IMR-90 (cell line): ENCODE measurements around the gene HACD2. TPM values are rescaled to one million over a fixed set of nuclear protein-coding genes. Genes with fewer than 3 reads are reported as not detected.
A peak's percentile ranks its signal among the peaks of the same experiment; 100 is the strongest.

Experiments
- ATAC-seq: fragments of 200-7000 bp; cut with Tn5 transposase; 2 replicates; pipeline ENCODE4 v1.9.1; 2020; ENCODE audit warnings: low read depth, mild to moderate bottlenecking, moderate library complexity
- BruUV-seq: library from RNA; stranded (reverse); fragments of 400-500 nt; replicated peaks from 2 replicates; lab custom pipeline; 2021; lab: Mats Ljungman, UMichigan
- CTCF ChIA-PET: fragments of 300-600 bp; formaldehyde crosslinking; extraction: SDS; loops from one replicate; lab custom pipeline; 2021; ENCODE audit warnings: antibody characterized with exemption; lab: Yijun Ruan, JAX
- POLR2A ChIA-PET: fragments of 300-600 bp; sonication (Branson Sonifier 250); formaldehyde crosslinking; loops from one replicate; lab custom pipeline; 2022; ENCODE audit warnings: antibody characterized with exemption; ENCODE audit not compliant: unreplicated experiment; lab: Charles Lee
- DNase-seq: peaks from one replicate; pipeline ENCODE4 v3.0.0; 2013
- H2AFZ ChIP-seq: replicated peaks from 2 replicates; pipeline ENCODE3; 2013; ENCODE audit warnings: low read length, mild to moderate bottlenecking; ENCODE audit not compliant: poor library complexity
- H2AK5ac ChIP-seq: 2 replicates; pipeline ENCODE4 v1.6.1; 2013; ENCODE audit warnings: low read depth, low read length, inconsistent platforms
- H2AK9ac ChIP-seq: replicated peaks from 2 replicates; pipeline ENCODE3; 2013; ENCODE audit warnings: mild to moderate bottlenecking, low read depth, low read length, moderate library complexity; ENCODE audit not compliant: poor library complexity
- H2BK120ac ChIP-seq: 2 replicates; pipeline ENCODE4 v1.6.1; 2013; ENCODE audit warnings: low read depth, low read length, inconsistent platforms
- H2BK15ac ChIP-seq: 3 replicates; pipeline ENCODE4 v1.6.1; 2013; ENCODE audit warnings: low read depth, low read length, inconsistent platforms
- H2BK20ac ChIP-seq: 2 replicates; pipeline ENCODE4 v1.6.1; 2013; ENCODE audit warnings: low read depth, mild to moderate bottlenecking, inconsistent platforms, low read length, moderate library complexity
- H2BK5ac ChIP-seq: 2 replicates; pipeline ENCODE4 v1.6.1; 2013; ENCODE audit warnings: mild to moderate bottlenecking, low read depth, low read length, inconsistent platforms; ENCODE audit not compliant: poor library complexity, severe bottlenecking
- H3K14ac ChIP-seq: replicated peaks from 2 replicates; pipeline ENCODE4 v1.6.1; 2013; ENCODE audit warnings: low read depth, low read length, inconsistent platforms
- H3K18ac ChIP-seq: 2 replicates; pipeline ENCODE4 v1.6.1; 2013; ENCODE audit warnings: low read depth, low read length, control low read depth
- H3K23ac ChIP-seq: 2 replicates; pipeline ENCODE4 v1.6.1; 2013; ENCODE audit warnings: low read depth, low read length, inconsistent platforms
- H3K27ac ChIP-seq: 2 replicates; pipeline ENCODE4 v1.5.1; 2013; ENCODE audit warnings: mild to moderate bottlenecking, control low read depth, low read length; ENCODE audit not compliant: insufficient read depth
- H3K27me3 ChIP-seq: 2 replicates; pipeline ENCODE4 v1.6.1; 2013; ENCODE audit warnings: low read length; ENCODE audit not compliant: control insufficient read depth, insufficient read depth
- H3K36me3 ChIP-seq: 2 replicates; pipeline ENCODE4 v1.6.1; 2013; ENCODE audit warnings: low read length, mixed read lengths; ENCODE audit not compliant: control insufficient read depth, insufficient read depth
- H3K4ac ChIP-seq: 2 replicates; pipeline ENCODE4 v1.6.1; 2013; ENCODE audit warnings: low read depth, low read length, inconsistent platforms
- H3K4me1 ChIP-seq: 2 replicates; pipeline ENCODE4 v1.6.1; 2013; ENCODE audit warnings: low read length, mixed read lengths; ENCODE audit not compliant: control insufficient read depth, insufficient read depth
- H3K4me2 ChIP-seq: 2 replicates; pipeline ENCODE4 v1.6.1; 2013; ENCODE audit warnings: low read depth, mild to moderate bottlenecking, control low read depth, low read length, moderate library complexity
- H3K4me3 ChIP-seq: 2 replicates; pipeline ENCODE4 v1.5.1; 2013; ENCODE audit warnings: low read depth, mild to moderate bottlenecking, control low read depth, low read length, moderate library complexity; ENCODE audit not compliant: insufficient read depth
- H3K56ac ChIP-seq: 2 replicates; pipeline ENCODE4 v1.6.1; 2013; ENCODE audit warnings: low read length, inconsistent platforms; ENCODE audit not compliant: insufficient read depth; ENCODE audit errors: extremely low read depth
- H3K79me1 ChIP-seq, 2 experiments: 2 replicates each; pipeline ENCODE4 v1.6.1; 2013; ENCODE audit warnings: low read length in 2 of 2, inconsistent platforms in 1 of 2, low read depth in 1 of 2
- H3K9ac ChIP-seq: 2 replicates; pipeline ENCODE4 v1.6.1; 2013; ENCODE audit warnings: low read depth, low read length, control low read depth
- H3K9me1 ChIP-seq: 2 replicates; pipeline ENCODE4 v1.6.1; 2013; ENCODE audit warnings: low read length, inconsistent platforms; ENCODE audit not compliant: insufficient read depth
- H3K9me3 ChIP-seq: 2 replicates; pipeline ENCODE4 v1.6.1; 2013; ENCODE audit warnings: low read length; ENCODE audit not compliant: control insufficient read depth, insufficient read depth
- H4K20me1 ChIP-seq: 2 replicates; pipeline ENCODE4 v1.6.1; 2013; ENCODE audit warnings: low read length, inconsistent platforms; ENCODE audit not compliant: insufficient read depth
- H4K5ac ChIP-seq: 2 replicates; pipeline ENCODE4 v1.6.1; 2013; ENCODE audit warnings: mild to moderate bottlenecking, low read depth, low read length, control low read depth
- H4K8ac ChIP-seq, 2 experiments: 2 replicates each; pipeline ENCODE4 v1.6.1; 2013; ENCODE audit warnings: low read depth in 2 of 2, low read length in 2 of 2, control low read depth in 1 of 2, inconsistent platforms in 1 of 2
- H4K91ac ChIP-seq: 2 replicates; pipeline ENCODE4 v1.6.1; 2013; ENCODE audit warnings: low read depth, low read length, inconsistent platforms; ENCODE audit not compliant: insufficient read depth
- CEBPB ChIP-seq: IDR thresholded peaks from 2 replicates; pipeline ENCODE4 v1.6.1; 2012; ENCODE audit warnings: low read depth, low read length, improper control_type of control experiment
- MAZ ChIP-seq: IDR thresholded peaks from 2 replicates; pipeline ENCODE4 v1.6.1; 2012; ENCODE audit warnings: low read depth, mild to moderate bottlenecking, low read length, improper control_type of control experiment, moderate library complexity, borderline replicate concordance
- MXI1 ChIP-seq: IDR thresholded peaks from 2 replicates; pipeline ENCODE4 v1.6.1; 2012; ENCODE audit warnings: low read depth, mild to moderate bottlenecking, low read length, moderate library complexity, borderline replicate concordance
- RCOR1 ChIP-seq: IDR thresholded peaks from 2 replicates; pipeline ENCODE4 v1.6.1; 2012; ENCODE audit warnings: mild to moderate bottlenecking, low read length, improper control_type of control experiment; ENCODE audit not compliant: insufficient replicate concordance
- WGBS, 2 experiments: methylation state at CpG; one replicate each; pipeline versions ENCODE4 v1.1.5 to v1.1.7; 2013; ENCODE audit warnings: missing lambda C conversion rate in 2 of 2; ENCODE audit not compliant: insufficient read length in 1 of 2; ENCODE audit errors: extremely low coverage in 2 of 2; 5-methylcytosine and 5-hydroxymethylcytosine counted together
- dilution Hi-C: fragments of 300-500 bp; cut with HindIII; formaldehyde crosslinking; loops from one replicate; pipeline ENCODE4 v1.14.3; 2018; ENCODE audit warnings: low sequenced_read_pairs; ENCODE audit not compliant: unreplicated experiment
- in situ Hi-C: fragments of 300-500 bp; cut with MboI; formaldehyde crosslinking; loops from 3 replicates; pipeline ENCODE4 v1.14.3; 2019; ENCODE audit warnings: low sequenced_read_pairs, inconsistent platforms, mixed read lengths
- intact Hi-C: fragments of 100-400 bp; cut with micrococcal nuclease; formaldehyde crosslinking; loops from 2 replicates; pipeline ENCODE4 v1.10.0; 2022
- polyA plus RNA-seq, 3 experiments: library from polyadenylated mRNA; depleted of rRNA; stranded (reverse); fragments of >200 nt; gene quantifications; 2 replicates each; pipeline ENCODE4 v1.2.3, GENCODE V29; 2012; ENCODE audit warnings: low replicate concordance in 1 of 3
- total RNA-seq: library from RNA; depleted of rRNA; stranded (reverse); fragments of >200 nt; gene quantifications from 2 replicates; pipeline ENCODE4 v1.2.3, GENCODE V29; 2012

The HACD2 gene
- total and polyA plus RNA-seq, 2 of the 4 experiments (the other 2 are of a cell fraction), result 21.5 to 22.6 TPM

DNA sequence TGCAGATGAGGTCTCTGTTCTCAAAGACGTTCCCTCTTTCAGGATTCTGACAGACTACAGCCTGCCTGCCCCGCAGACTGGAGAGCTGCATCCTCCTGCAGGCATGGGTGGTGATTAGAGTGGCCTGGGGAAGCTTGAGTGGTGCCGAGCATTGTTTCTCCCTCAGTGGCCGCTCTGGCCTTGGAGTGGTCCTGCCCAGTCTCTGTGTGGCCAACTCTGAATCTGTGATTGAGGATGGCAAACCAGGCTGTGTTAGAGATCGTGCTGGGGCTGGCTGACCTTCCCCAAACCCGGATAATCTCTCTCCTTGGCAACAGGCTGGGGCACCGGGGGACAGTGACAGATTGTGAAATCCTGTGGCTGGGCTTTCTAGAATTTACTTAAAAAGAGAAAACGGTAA, 125.0 kb downstream of the HACD2 start:
- Histone ChIP-seq H3K4ac (no peak overlapping the region), H3K36me3 (no peaks in the 10 kb centered on the region), H3K23ac (no peak overlapping the region), H2AK5ac (no peak overlapping the region), H3K9ac (no peak overlapping the region), H4K20me1 (no peaks in the 10 kb centered on the region), H2BK15ac (no peak overlapping the region), H3K14ac (no peak overlapping the region; the same call in 1 of the 2 replicates), H3K18ac (no peak overlapping the region), H3K9me3 (no peaks in the 10 kb centered on the region), H3K27ac (no peak overlapping the region), H4K5ac (no peak overlapping the region), H3K79me1 (no peaks in the 10 kb centered on the region), H3K27me3 (peaks cover 57% of the 10 kb centered on the region), H3K4me1 (no peaks in the 10 kb centered on the region), H3K4me3 (no peak overlapping the region), H4K91ac (no peak overlapping the region), H2AFZ (peak overlapping the region; percentile 26), H3K4me2 (no peak overlapping the region), H4K8ac (no peak overlapping the region), H3K9me1 (no peaks in the 10 kb centered on the region), H2BK120ac (no peak overlapping the region), H2BK20ac (no peak overlapping the region), H2BK5ac (no peak overlapping the region), H3K56ac (no peak overlapping the region), H2AK9ac (no peak overlapping the region)
- in situ Hi-C loops, result no loop called here
- ATAC-seq, result no peak
- 0% methylated on average over 1 of the region's 8 CpGs; no CpG with 5 or more reads in 1 of the 2 experiments for WGBS, 2 experiments
- intact Hi-C loops, result no loop called here
- no TSS peak for BruUV-seq
- ChIA-PET POLR2A (no interaction called here), CTCF (no interaction called here)
- DNase-seq, result no peak
- TF ChIP-seq MAZ (no peak), CEBPB (no peak), RCOR1 (no peak), MXI1 (no peak)
- dilution Hi-C loops, result no loop called here
